ENCODE measurements around the gene CFAP46. TPM values are rescaled to one million over a fixed set of nuclear protein-coding genes. Genes with fewer than 3 reads are reported as not detected.

The CFAP46 gene
- total and polyA plus RNA-seq, 2 donors (not counting 1 experiment from before 2014, with no cell fraction given): 0.07 TPM; not detected in 1

DNA sequence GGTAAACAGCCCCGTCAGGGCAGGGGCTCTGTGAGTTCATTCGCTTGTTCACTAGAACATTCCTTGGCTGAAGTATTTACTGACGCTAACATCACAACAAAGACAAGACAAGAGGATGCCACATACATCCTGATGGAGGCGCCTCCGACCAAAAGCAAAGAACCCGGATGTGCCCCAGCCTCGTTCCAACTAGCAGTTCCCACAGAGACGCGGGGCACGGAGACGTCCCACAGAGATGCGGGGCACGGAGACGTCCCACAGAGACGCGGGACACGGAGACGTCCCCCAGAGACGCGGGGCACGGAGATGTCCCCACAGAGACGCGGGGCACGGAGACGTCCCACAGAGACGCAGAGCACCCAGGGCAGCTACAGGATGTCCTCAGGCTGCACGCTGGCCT is 35.4 kb upstream of the CFAP46 start:
- Mint-ChIP-seq H3K27ac (no peak overlapping the region), H3K27me3 (peaks cover 15% of the 10 kb centered on the region), H3K4me1 (no peaks in the 10 kb centered on the region), H3K9me3 (ENCODE audit: insufficient read depth) (no peaks in the 10 kb centered on the region), H3K4me3 (no peak overlapping the region)
- intact Hi-C loops (cut with micrococcal nuclease): no loop called here
- ATAC-seq (ENCODE audit: low read depth) (no peak), DNase-seq (no peak)
- Histone ChIP-seq H4K20me1 (ENCODE audit: control insufficient read depth, insufficient read depth, low read length, poor library complexity, severe bottlenecking) (no peaks in the 10 kb centered on the region), H3K4me3 (ENCODE audit: control extremely low read depth in 1 of 5, extremely low read depth in 1 of 5, insufficient read depth in 1 of 5, low read depth in 2 of 5, low read length in 4 of 5) (no peak overlapping the region), H3K4me2 (replicated peaks; ENCODE audit: low read depth, low read length, poor library complexity, severe bottlenecking) (no peak overlapping the region), H3K27ac (ENCODE audit: low read length in 2 of 2) (no peak overlapping the region), H3K79me2 (ENCODE audit: control insufficient read depth, insufficient read depth, low read length) (no peaks in the 10 kb centered on the region), H2AFZ (ENCODE audit: insufficient read depth, low read depth, low read length, poor library complexity, severe bottlenecking) (no peak overlapping the region), H3K27me3 (replicated peaks in 1 of 4; ENCODE audit: control extremely low read depth in 1 of 4, control insufficient read depth in 3 of 4, insufficient read depth in 4 of 4, low read length in 3 of 4) (peaks cover 0 to 2% (median 0%) of the 10 kb centered on the region in 4 experiments), H3K9me3 (ENCODE audit: control extremely low read depth in 1 of 3, control insufficient read depth in 2 of 3, insufficient read depth in 1 of 3, low read length in 2 of 3) (peaks cover 0 to 4% (median 0%) of the 10 kb centered on the region in 3 donors), H3K9ac (ENCODE audit: low read length) (no peak overlapping the region), H3K36me3 (replicated peaks in 1 of 2; ENCODE audit: control extremely low read depth in 1 of 2, control insufficient read depth in 1 of 2, extremely low read depth in 1 of 2, insufficient read depth in 2 of 2, low read length in 1 of 2) (no peaks in the 10 kb centered on the region), H3K4me1 (ENCODE audit: control insufficient read depth in 2 of 2, insufficient read depth in 2 of 2, low read length in 2 of 2) (no peaks in the 10 kb centered on the region)
- ChIA-PET CTCF (no interaction called here), POLR2A (no interaction called here)
- TF ChIP-seq, protein P1, sequence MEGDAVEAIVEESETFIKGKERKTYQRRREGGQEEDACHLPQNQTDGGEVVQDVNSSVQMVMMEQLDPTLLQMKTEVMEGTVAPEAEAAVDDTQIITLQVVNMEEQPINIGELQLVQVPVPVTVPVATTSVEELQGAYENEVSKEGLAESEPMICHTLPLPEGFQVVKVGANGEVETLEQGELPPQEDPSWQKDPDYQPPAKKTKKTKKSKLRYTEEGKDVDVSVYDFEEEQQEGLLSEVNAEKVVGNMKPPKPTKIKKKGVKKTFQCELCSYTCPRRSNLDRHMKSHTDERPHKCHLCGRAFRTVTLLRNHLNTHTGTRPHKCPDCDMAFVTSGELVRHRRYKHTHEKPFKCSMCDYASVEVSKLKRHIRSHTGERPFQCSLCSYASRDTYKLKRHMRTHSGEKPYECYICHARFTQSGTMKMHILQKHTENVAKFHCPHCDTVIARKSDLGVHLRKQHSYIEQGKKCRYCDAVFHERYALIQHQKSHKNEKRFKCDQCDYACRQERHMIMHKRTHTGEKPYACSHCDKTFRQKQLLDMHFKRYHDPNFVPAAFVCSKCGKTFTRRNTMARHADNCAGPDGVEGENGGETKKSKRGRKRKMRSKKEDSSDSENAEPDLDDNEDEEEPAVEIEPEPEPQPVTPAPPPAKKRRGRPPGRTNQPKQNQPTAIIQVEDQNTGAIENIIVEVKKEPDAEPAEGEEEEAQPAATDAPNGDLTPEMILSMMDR (IDR thresholded peaks at IDR 0.05): no peak
- TF ChIP-seq EZH2 (IDR thresholded peaks at IDR 0.05; ENCODE audit: borderline replicate concordance, insufficient read depth, low read depth, low read length, poor library complexity, severe bottlenecking): no peak
- 82% methylated on average over 27 of the region's 27 CpGs for WGBS (ENCODE audit: insufficient coverage)

DNA sequence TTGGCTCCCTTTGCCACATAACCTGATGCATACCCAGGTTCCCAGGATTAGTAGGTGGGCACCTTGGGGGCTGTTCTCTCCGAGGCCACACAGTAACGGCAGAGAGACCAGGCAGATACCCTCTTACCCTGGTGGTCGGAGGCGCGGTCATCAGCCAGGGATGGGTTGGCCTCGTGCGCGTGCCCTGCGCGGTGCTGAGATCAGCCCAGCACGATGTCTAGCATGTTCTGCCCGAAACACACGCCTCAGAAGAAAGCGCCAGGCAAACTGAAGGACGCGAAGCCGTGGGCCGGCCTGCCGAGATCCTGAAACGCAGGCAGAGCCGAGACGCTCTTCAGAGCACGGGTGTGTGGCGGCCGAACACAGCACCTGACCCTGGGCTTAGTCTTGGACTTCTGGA is 34.7 kb upstream of the CFAP46 start:
- H3K27ac Mint-ChIP-seq: no peak overlapping the region
- Histone ChIP-seq H3K4me3 (ENCODE audit: control extremely low read depth in 1 of 5, extremely low read depth in 1 of 5, insufficient read depth in 1 of 5, low read depth in 2 of 5, low read length in 4 of 5) (no peak overlapping the region), H3K27ac (ENCODE audit: low read length in 2 of 2) (no peak overlapping the region), H3K79me2 (ENCODE audit: control insufficient read depth, insufficient read depth, low read length) (no peaks in the 10 kb centered on the region), H3K4me2 (replicated peaks; ENCODE audit: low read depth, low read length, poor library complexity, severe bottlenecking) (no peak overlapping the region), H2AFZ (ENCODE audit: insufficient read depth, low read depth, low read length, poor library complexity, severe bottlenecking) (no peak overlapping the region), H3K4me1 (ENCODE audit: control insufficient read depth in 2 of 2, insufficient read depth in 2 of 2, low read length in 2 of 2) (no peaks in the 10 kb centered on the region), H3K9ac (ENCODE audit: low read length) (no peak overlapping the region), H3K36me3 (replicated peaks in 1 of 2; ENCODE audit: control extremely low read depth in 1 of 2, control insufficient read depth in 1 of 2, extremely low read depth in 1 of 2, insufficient read depth in 2 of 2, low read length in 1 of 2) (no peaks in the 10 kb centered on the region), H4K20me1 (ENCODE audit: control insufficient read depth, insufficient read depth, low read length, poor library complexity, severe bottlenecking) (no peaks in the 10 kb centered on the region), H3K9me3 (ENCODE audit: control extremely low read depth in 1 of 3, control insufficient read depth in 2 of 3, insufficient read depth in 1 of 3, low read length in 2 of 3) (peaks cover 0 to 4% (median 0%) of the 10 kb centered on the region in 3 donors), H3K27me3 (replicated peaks in 1 of 4; ENCODE audit: control extremely low read depth in 1 of 4, control insufficient read depth in 3 of 4, insufficient read depth in 4 of 4, low read length in 3 of 4) (peaks cover 0 to 2% (median 0%) of the 10 kb centered on the region in 4 experiments)
- intact Hi-C loops (cut with micrococcal nuclease): no loop called here
- no peak for ATAC-seq (ENCODE audit: low read depth)
- WGBS (ENCODE audit: insufficient coverage): 93% methylated on average over 25 of the region's 25 CpGs
- H3K27me3 Mint-ChIP-seq: peaks cover 21% of the 10 kb centered on the region
- no peak for DNase-seq
- H3K4me1 Mint-ChIP-seq: no peaks in the 10 kb centered on the region
- ChIA-PET CTCF (no interaction called here), POLR2A (no interaction called here)
- no peak overlapping the region for H3K4me3 Mint-ChIP-seq
- TF ChIP-seq, protein P1 (IDR thresholded peaks at IDR 0.05): no peak
- no peaks in the 10 kb centered on the region for H3K9me3 Mint-ChIP-seq (ENCODE audit: insufficient read depth)
